Hepatocyte (in vitro differentiated cells): ENCODE measurements around the gene IFT122.

Experiments used
- CTCF ChIP-seq: fragments of 200-600 bp; sonication (generic); IDR thresholded peaks from 2 replicates; pipeline ENCODE4 v1.5.1; 2016; ENCODE audit warnings: antibody characterized with exemption, mild to moderate bottlenecking; ENCODE audit not compliant: poor library complexity
- EZH2 ChIP-seq: fragments of 200-600 bp; sonication (generic); IDR thresholded peaks from 2 replicates; pipeline ENCODE4 v1.6.1; 2016; ENCODE audit warnings: antibody characterized with exemption, mild to moderate bottlenecking, borderline replicate concordance

DNA sequence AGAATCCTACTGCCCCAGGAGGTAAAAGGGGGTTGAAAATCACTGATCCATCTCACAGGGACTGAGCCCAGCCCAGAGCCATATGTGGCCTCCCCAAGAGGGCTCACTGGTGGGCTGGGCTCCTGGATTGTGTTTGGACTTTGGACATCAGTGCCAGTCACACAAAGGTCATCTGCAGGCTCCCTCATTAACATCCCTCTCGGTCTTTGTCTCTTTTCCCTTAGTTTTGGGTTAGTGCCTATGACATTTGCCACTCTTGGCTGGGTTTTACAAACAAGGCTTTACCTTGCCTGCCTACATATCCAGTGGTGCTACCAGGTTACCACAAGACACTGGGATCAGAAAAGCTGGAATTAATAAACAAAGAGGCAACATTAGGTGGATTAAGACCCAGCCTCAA lies 27.9 kb downstream of the IFT122 start:
- TF ChIP-seq CTCF = no peak
- no peak for TF ChIP-seq EZH2
